NCI-H2196 treated with DMSO at 0.1 percent for 48 hours (cell line): ENCODE measurements around the gene MATN1.

Experiments
- DNase-seq: peaks from one replicate; lab custom pipeline; 2025; ENCODE audit not compliant: unreplicated experiment; lab: John Stamatoyannopoulos, UW

Gene MATN1

DNA sequence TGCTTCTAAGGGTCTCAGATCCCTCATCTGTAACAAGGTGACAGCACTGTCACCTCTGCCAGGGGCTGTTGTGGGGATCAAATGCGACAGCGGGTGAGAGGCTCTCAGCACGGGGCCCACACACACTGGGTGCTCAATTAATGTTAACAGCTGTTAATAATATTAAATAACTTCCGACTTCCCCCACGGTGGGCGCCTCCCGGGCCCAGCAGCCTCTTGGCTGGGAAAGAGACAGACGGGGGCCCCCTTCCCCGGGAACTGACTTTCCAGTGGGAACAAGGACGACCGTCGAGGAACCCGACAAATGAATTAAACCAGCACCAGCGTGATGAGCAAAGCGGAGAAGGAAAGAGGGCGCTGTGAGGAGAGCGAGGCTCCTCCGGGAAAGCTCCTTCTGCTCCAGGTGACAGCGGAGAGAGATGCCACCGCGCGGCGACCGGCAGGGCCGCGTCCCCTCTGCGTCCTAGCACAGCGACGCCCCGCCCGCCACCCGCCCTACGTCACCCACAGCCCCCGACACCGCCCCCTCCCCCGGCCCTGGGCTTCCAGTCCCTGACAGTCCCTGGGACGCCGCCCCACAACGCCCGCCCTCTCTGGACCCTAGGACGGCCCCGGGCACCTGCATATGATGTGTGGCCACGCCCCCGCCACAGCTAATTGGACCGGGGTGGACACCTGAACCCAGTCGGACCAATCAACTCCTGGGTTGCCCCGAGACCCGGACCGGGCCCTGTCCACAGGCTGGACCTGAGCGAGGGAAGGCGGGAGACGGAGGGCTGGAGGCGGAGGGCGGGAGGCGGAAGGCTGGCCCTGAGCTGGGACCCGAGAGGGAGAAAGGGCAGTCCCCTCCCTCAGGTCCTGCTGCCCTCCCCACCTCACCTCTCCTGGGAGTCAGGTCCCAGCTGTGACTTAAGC lies 38.2 kb downstream of the MATN1 start:
- no peak for DNase-seq

DNA sequence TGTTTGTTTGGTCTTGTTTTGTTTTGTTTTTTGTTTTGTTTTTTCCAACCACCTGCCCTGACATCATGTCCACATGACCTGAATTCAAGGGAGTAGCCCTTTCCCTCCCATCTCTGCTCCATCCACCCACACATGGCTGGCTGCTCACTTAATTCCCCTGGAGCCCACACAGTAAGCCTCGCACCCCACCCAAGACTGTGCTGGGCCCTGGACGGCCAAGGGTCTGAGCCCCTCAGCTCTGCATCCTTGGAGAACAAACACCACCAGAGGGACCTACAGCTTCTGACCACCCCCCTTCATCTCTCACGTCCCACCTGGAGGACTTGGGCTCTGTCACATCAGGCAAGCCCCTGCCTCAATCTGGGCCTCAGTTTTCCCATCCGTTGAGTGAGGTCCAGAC lies 39.1 kb downstream of the MATN1 start:
- DNase-seq: no peak

DNA sequence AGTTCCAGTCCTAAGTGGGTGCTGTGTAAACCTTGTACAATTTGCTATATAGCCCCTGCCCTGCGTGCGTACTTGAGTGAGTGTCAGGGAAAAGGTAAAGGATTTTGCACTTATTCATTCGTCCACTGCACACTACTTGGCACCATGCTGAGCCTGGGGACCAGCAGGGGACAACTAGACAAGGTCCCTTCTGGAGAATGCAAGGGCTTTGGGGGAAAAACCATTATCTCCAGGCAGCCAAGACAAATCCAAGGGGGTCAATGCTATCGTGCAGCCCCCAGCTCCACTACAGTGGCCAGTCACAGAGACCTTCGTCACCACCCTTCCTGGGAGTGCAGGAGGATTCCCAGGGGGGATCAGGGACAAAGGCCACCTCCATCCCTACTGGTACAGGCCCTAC lies 39.7 kb downstream of the MATN1 start:
- DNase-seq: no peak

DNA sequence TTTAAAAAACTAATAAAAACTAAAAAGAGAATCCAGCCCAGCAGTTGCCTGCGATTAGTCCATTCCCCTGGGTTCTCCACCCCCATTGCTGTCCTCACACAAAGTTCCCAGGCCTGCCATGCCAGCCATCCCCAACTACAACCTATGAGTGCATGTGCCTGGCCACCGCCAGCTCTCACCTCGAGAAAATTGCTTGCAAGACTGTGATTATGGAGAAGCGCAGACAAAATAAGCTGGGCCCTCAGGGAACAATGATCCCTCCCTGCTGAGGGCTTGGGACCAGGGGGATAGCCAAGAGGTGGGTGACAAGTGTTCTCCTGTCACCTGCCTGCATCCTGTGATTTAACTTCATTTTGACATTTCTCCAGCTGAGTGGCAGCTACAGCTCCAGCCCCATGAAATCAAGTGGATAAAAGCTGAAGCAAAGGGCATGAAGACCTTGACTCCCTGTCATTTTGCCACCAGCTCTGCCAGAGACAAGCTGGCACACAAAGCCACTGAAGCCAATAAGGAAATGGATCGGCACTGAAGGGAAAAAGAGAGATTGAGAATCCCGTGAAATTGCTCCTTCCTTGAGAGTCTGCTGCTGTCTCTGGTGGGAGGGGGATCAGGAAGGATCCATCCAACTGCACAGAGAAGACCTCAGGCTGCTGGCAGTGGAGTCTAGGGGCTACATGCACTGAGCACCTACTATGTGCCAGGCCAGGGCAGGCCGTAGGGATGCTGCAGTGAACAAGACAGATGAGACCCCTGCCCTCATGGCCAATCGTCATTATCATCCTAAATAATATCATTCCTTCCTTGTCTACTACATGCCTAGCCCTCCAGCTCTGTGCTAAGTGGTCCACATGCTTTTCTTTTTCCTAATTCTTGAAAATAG lies 40.7 kb downstream of the MATN1 start:
- DNase-seq: no peak

DNA sequence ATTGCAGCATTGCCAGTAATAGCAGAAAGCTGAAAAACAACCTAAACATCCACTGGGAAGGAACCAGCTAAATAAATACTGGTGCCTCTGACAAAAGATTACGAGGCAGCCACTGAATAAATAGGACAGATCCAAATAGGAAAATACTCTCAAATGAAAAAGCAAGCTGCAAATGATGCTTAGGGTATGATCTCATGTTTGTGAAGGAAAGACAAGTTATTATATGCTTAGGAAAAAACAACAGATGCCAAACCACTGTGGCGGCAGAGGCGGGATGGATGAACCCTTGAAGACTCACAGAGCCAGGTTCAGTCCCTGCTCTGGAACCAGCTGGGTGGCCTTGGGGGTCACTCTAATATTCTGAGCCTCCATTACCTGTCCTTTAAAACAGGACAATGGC lies 41.6 kb downstream of the MATN1 start:
- DNase-seq: no peak

DNA sequence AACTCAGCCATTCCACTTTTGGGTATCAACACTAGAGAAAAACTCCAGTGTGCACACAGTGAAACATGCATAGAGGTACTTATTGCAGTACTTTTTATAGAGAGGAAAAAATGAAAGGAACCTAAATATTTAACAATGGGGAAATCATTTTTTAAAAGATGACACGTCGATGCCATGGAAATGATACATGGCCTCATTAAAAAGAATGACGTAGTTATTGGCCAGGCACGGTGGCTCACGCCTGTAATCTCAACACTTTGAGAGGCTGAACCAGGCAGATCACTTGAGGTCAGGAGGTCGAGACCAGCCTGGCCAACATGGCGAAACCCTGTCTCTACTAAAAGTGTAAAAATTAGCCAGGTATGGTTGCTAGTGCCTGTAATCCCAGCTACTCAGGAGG lies 42.5 kb downstream of the MATN1 start:
- DNase-seq: no peak

DNA sequence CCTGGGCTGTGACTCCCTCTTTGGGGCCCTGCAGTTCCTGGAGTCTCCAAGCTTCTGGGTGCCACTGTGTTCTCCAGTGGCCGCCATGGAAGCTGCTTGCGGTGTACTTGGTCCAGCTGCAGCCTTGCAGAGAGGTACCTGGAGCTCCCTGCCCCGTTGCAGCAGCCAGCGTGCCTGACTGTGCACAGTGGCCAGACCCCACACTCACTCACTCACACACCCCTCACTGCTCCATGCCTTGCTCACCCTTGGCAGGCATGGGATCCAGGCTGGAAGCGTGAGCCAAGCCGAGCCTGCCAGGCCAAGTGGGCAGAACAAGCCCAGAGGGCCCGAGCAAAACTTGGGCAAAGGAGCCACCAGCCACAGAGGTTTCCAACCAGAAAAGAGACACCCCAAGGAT lies 43.0 kb downstream of the MATN1 start:
- no peak for DNase-seq

DNA sequence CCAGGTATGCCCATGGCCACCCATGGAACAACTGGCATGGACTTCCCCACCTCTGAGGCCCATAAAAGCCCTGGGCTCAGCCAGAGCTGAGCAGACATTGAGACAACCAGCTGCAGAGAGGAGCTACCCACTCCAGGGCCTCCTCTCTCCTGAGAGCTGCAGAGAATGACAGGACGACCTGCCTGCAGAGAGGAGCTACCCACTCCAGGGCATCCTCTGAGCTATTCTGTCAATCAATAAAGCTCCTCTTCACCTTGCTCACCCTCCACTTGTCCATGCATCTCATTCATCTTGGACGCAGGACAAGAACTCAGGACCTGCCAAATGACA lies 43.4 kb downstream of the MATN1 start:
- DNase-seq: no peak

DNA sequence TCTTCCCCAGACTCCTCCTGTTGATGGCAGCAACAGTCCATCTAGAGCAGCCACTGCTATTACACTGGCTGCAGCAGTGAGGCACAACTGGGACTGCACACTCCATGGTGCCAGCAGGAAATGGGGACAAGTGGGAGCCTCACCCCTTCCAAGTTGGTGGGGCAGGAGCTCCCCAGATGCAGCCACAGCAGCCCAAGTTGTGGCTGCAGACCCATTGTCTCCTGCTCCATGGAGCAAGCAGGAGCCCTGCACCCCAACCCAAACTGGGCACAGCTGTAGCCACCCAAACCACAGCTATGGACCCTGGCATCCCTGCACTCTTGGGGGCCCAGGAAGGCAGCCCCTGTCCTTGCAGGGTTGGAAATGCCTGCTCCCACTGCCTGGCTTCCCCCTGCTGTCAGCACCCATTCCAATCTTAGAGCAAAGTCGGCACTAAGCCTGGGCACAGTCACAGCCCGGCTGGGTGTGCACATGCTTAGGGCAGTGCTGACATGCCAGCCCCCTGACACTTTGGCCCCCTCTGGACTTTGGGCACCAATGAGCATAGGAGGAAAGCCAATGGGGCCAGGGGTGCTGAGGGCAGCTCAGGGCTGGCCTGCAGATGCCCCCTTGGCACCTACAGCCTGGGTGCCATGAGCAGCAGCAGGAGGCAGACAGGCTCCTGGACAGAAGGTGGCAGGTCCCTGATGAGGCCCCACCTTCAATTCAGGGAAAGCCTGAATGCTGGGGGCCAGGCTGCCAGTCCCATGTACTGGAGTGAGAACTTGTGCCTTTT lies 44.0 kb downstream of the MATN1 start:
- no peak for DNase-seq

DNA sequence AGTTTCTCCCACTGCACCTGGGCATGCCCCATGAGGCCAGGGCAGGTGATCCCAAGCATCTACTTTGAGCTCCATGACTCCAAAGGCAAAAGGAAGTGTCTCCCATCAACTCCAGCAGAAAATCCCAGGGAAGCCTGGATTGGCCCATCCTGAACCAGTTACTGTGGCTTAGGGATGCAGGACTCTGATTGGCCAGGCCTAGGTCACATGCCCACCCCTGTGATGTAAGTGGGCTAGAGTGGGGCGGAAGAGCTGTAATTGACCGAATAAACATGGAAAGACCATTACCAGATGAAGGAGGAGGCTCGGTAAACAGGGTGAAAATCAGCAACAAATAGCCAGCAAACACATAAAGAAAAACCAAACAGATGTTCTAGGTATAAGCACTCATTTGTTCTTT lies 45.2 kb downstream of the MATN1 start:
- no peak for DNase-seq

DNA sequence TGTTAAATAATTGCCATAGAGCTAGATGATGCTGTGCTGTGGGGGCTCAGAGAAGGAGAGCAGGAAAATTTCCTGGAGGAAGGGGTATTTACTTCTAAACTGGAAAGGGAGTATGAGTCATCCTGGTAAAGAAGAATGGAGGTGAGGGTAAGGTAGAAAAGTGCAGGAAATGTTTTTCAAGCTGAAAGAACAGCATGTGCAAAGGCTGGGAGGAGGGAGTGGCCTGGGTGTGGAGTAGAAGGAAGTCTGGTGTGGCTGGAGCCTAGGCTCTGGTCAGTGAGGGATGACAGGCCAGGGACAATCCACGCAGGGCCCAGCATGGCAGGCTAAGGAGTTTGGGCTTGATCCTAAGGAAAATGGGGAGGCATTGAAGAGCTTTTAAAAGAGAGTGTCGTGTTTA lies 45.9 kb downstream of the MATN1 start:
- no peak for DNase-seq

DNA sequence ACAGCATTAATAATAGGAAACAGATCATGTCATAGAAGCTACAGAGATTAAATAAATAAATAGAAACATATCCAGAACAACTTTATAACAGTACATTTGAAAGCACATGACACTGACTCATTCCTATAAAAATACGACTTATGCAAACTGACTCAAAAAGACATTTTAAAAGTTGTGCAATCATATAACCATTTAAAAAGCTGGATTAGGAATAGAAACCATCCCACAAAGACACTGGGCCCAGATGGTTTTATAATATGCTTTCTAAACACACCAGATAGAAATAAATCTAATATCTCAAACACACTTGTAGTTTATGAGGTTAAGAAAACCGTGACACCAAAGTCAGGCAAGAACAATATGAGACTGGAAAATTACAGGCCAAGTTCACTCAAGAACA lies 47.6 kb downstream of the MATN1 start:
- DNase-seq: no peak

DNA sequence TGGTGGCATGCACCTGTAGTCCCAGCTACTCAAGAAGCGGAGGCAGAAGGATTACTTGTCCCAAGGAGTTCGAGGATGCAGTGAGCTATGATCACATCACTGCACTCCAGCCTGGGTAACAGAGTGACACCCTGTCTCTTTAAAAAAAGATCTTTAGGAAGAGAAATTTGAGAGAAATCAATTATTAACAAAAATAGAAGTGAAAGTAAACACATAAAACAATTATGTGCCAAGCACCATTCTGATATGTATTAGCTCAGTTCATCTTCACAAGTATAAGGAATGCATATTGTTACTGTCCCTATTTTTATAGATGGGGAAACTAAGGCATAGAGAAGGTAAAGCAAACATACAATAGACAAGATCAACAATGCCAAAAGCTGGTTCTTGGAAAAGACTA lies 48.1 kb downstream of the MATN1 start:
- no peak for DNase-seq

DNA sequence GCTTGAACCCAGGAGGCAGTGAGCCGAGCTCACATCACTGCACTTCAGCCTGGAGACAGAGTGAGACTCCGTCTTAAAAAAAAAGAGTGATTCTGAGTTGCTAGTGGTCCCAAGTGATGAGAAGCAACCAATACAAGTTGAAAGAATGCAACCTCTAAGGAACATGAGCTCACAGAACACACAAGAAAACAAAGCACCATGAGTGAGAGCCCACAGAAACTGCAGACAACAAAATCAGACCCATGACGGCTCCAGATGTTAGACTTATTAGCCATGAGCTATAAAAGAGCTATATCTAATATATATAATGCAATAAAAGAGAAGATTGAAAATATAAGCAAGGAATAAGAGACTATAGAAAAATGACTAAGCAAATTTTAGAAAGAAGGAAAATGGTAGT lies 50.0 kb downstream of the MATN1 start:
- DNase-seq: no peak

DNA sequence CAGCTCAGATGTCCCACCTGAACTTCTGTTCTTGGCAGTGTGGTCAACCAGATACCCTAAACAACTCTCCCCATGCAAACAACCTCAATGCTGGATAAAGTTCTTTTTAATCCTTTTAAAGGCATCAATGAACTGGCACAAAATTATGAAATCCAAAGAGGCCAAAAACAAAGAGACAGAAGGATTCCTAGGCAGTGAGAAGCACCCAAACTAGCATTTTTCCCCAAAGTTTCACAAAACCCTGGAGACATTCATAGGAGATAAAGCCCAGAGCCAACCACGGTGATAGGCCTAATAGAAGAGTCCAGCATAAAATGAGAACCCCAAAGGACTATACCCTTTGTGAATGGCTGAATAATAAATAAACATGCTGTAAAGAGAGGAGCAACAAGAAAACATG lies 50.7 kb downstream of the MATN1 start:
- no peak for DNase-seq

DNA sequence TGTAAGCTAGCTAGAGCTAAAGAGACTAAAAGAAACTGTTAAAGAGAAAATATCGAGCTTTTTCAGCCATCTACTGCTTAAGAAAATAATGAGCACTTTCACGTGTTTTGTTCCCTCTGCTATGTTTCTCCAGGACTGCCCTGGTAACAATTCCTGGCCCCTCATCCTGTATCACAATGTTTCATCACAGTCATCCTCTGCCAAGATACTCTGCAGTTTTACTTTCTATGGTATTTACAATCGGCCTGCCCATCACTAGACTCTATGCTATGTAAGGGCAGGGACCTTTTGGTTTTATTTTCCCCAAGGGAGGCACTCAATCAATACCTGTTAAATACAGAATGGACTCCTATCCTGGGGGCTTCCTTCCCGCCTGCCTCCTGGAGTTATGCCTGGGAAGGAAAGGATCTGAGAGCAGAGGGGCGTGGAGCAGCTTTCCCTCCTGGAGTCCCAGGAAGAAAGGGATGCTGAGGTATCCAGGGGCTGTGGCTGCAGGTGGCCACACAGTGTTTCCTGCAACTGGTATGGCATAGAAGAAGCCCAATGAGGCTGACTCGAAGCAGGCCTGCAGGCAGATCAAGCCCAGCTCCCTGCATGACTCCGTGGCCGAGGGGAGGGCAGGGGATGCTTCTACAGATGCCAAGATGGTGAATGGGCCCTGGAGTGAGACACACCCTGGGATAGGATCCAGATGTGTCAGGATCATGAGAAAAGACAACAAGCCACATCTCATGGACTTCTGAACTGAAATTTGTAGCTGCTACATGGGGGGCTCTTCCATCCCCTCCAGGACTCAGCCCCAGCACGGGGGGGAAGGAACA lies 52.9 kb downstream of the MATN1 start:
- DNase-seq: no peak

DNA sequence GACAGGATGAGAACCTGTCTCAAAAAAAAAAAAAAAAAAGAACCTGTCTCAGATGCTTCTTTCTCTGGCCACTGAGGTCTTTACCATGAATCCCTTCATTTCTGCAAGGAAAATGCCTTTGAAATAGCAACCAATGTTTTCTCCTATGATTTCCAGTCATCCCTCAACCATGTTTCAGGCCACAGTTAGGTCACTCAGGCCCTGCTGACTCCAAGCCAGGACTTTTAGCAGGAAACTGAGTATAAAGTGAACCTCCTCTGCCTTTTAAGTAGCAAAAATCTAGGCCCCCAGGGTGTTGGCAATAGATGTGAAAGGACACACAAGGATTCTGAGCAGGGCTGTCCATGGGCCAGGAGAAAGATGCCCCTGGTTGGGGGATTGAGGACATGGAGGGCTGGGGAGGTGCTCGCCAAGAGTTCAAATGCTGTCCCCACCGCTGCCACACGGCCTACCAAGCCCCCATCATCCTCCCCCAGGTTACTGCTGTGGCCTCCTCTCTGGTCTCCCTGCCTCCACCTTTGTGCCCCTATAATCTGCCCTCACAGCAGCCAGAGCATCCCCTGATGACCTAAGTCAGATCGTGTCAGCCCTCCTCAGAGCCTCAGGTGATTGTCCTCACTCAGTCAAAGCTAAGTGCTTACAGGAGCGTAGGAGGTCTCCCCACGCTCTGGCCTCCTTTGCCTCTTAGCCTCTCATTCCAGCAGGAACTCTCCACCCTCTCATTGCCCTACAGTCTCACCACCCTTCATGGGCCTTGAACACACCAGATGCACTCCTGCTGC lies 54.6 kb downstream of the MATN1 start:
- no peak for DNase-seq

DNA sequence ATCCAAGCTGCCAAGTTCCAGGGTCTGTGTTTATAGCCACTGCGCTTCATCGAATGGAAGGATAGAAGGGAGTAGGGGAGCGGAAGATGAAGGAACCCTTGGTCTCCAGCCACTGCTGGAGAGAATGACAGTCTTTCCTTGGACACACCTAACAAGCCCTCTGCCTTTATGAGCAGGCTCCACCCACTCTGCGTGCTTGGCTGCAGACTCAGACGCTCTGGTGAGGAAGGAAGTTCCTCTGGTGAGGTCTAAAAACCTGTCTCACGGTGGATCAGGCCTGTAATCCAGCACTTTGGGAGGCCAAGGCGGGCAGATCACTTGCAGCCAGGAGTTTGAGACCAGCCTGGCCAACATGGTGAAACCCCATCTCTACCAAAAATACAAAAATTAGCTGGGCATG lies 55.4 kb downstream of the MATN1 start:
- no peak for DNase-seq

DNA sequence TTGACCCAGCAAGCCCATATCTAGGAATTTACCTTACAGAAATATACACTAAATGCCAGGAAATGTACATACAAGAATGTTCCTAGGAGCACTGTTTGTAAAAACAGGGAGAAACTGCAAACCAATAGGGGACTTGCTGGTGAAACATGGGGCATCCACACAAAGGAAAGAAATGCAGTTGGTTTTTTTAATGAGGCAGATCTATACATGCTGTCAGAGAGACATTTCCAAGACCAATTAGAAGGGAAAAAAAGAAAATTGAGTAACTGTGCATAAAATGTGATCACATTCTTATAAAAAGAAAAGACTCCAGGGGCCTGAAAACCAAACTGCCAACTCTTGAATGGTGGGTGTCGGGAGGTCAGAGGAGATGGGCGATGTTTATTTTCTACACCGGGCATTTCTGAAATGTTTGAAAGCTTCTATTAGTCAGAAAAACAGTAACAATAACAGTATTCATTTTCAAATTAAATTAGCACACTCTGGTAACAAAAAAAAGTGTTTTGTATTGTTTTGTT lies 56.6 kb downstream of the MATN1 start:
- DNase-seq: no peak
